K562 (cell line): Measurements from ENCODE around the gene LAMA3. TPM values are rescaled to one million over a fixed set of nuclear protein-coding genes. Genes with fewer than 3 reads are reported as not detected.
A peak's percentile ranks its signal among the peaks of the same experiment; 100 is the strongest.

ENCODE experiments used
- ATAC-seq: fragments of 200-7000 bp; cut with Tn5 transposase; 3 replicates; pipeline ENCODE4 v1.9.1; 2020; ENCODE audit warnings: moderate library complexity
- BruUV-seq: library from RNA; stranded (reverse); fragments of 400-500 nt; replicated peaks from 2 replicates; lab custom pipeline; 2021; lab: Mats Ljungman, UMichigan
- CTCF ChIA-PET: fragments of 300-600 bp; formaldehyde crosslinking; extraction: SDS; loops from one replicate; lab custom pipeline; 2021; ENCODE audit warnings: low intra/inter-chr PET ratio; lab: Yijun Ruan, JAX
- POLR2A ChIA-PET: fragments of 300-600, 350-650 bp; sonication (Branson Sonifier 250); formaldehyde crosslinking; extraction: SDS; loops from one replicate; lab custom pipeline; 2021; ENCODE audit warnings: antibody characterized with exemption, inconsistent platforms; lab: Yijun Ruan, JAX
- DNase-seq, 4 experiments: peaks; one replicate each; pipeline versions ENCODE4 v3.0.0 to v3.0.0-alpha.2; 2011 to 2018; ENCODE audit warnings: low spot score in 3 of 4, mixed read lengths in 3 of 4; ENCODE audit errors: extremely low read depth in 1 of 4
- FAIRE-seq: peaks from 2 replicates; lab custom pipeline; 2011; peaks lifted over from hg19 to GRCh38; lab: Jason Lieb, UNC
- H2AFZ ChIP-seq: 2 replicates; pipeline ENCODE4 v1.6.0; 2011; ENCODE audit warnings: low read depth, low read length, control low read depth, inconsistent platforms
- H3K27ac ChIP-seq: fragments of 200-600 bp; 3 replicates; pipeline ENCODE4 v1.8.0; 2011; ENCODE audit warnings: low read depth, mild to moderate bottlenecking, control low read depth, inconsistent platforms, low read length, moderate library complexity, mixed read lengths; ENCODE audit errors: extremely low read depth
- H3K27me3 ChIP-seq, 2 experiments: fragments of 300-600 bp in 1 of 2; 2 replicates in 1 of 2; 3 replicates in 1 of 2; pipeline versions ENCODE4 v1.6.0 to v1.8.0; 2011; ENCODE audit warnings: inconsistent platforms in 2 of 2, low read length in 2 of 2, mild to moderate bottlenecking in 1 of 2, mixed read lengths in 1 of 2, moderate library complexity in 1 of 2; ENCODE audit not compliant: control insufficient read depth in 2 of 2, insufficient read depth in 2 of 2
- H3K36me3 ChIP-seq: fragments of 300-600 bp; 3 replicates; pipeline ENCODE4 v1.8.0; 2011; ENCODE audit warnings: mild to moderate bottlenecking, low read length, inconsistent platforms; ENCODE audit not compliant: control insufficient read depth, insufficient read depth
- H3K4me1 ChIP-seq, 2 experiments: fragments of 200-600 bp in 1 of 2; replicated peaks in 1 of 2; 2 replicates in 1 of 2; 3 replicates in 1 of 2; pipeline versions ENCODE4 v1.5.1 to v1.8.0; 2011; ENCODE audit warnings: inconsistent platforms in 2 of 2, low read length in 2 of 2, mild to moderate bottlenecking in 1 of 2, mixed read lengths in 1 of 2, moderate library complexity in 1 of 2; ENCODE audit not compliant: control insufficient read depth in 2 of 2, insufficient read depth in 2 of 2
- H3K4me2 ChIP-seq: 2 replicates; pipeline ENCODE4 v1.6.1; 2011; ENCODE audit warnings: low read length, control low read depth, inconsistent platforms, mixed read lengths; ENCODE audit not compliant: insufficient read depth
- H3K4me3 ChIP-seq: fragments of 200-600 bp; sonication (generic), shearing (Covaris generic); 2 replicates; pipeline ENCODE4 v1.5.1; 2016; ENCODE audit warnings: control low read depth, inconsistent platforms
- H3K79me2 ChIP-seq: fragments of 200-600 bp; 3 replicates; pipeline ENCODE4 v1.8.0; 2011; ENCODE audit warnings: low read length, inconsistent platforms; ENCODE audit not compliant: control insufficient read depth, insufficient read depth
- H3K9ac ChIP-seq, 2 experiments: 2 replicates each; pipeline versions ENCODE4 v1.6.0 to v1.6.1; 2011; ENCODE audit warnings: low read depth in 2 of 2, low read length in 2 of 2, control low read depth in 1 of 2, inconsistent platforms in 1 of 2, mild to moderate bottlenecking in 1 of 2, mixed read lengths in 1 of 2; ENCODE audit not compliant: insufficient read depth in 1 of 2
- H3K9me1 ChIP-seq: one replicate; pipeline ENCODE4 v1.6.0; 2011; ENCODE audit warnings: inconsistent platforms, mild to moderate bottlenecking, low read length, moderate library complexity; ENCODE audit not compliant: control insufficient read depth, insufficient read depth
- H3K9me3 ChIP-seq: replicated peaks from 2 replicates; pipeline ENCODE4 v1.5.1; 2011; ENCODE audit warnings: low read depth, low read length, inconsistent platforms; ENCODE audit not compliant: control insufficient read depth, insufficient read depth
- H4K20me1 ChIP-seq: replicated peaks from 2 replicates; pipeline ENCODE4 v1.6.1; 2011; ENCODE audit warnings: low read length, inconsistent platforms, mixed read lengths; ENCODE audit not compliant: control insufficient read depth, insufficient read depth
- E2F3 ChIP-seq: fragments of 250-450 bp; sonication (Bioruptor Pico); IDR thresholded peaks from 2 replicates; pipeline ENCODE4 v1.4.0; 2020; ENCODE audit warnings: mild to moderate bottlenecking
- NFIC ChIP-seq: fragments of 450-650 bp; IDR thresholded peaks from 2 replicates; pipeline ENCODE4 v1.6.1; 2017; ENCODE audit warnings: mild to moderate bottlenecking, inconsistent platforms
- SREBF2 ChIP-seq: sonication (generic); formaldehyde crosslinking; IDR thresholded peaks from 2 replicates; pipeline ENCODE4 v1.4.0; 2020; ENCODE audit warnings: mild to moderate bottlenecking, missing genetic modification reagents
- ZNF184 ChIP-seq: sonication (generic); formaldehyde crosslinking; IDR thresholded peaks from 2 replicates; pipeline ENCODE4 v1.5.0; 2020; ENCODE audit warnings: missing genetic modification reagents
- ZNF384 ChIP-seq: IDR thresholded peaks from 2 replicates; pipeline ENCODE4 v1.6.1; 2012; ENCODE audit warnings: low read depth, low read length, improper control_type of control experiment
- WGBS: fragments of 100-300 bp; shearing (Covaris generic); methylation state at CpG from one replicate; pipeline ENCODE4 v1.1.6; 2016; ENCODE audit warnings: low coverage, mixed read lengths; ENCODE audit not compliant: insufficient coverage; ENCODE audit errors: missing lambda C conversion rate; 5-methylcytosine and 5-hydroxymethylcytosine counted together
- in situ Hi-C: fragments of 300-500 bp; cut with MboI; formaldehyde crosslinking; loops from 4 replicates; pipeline ENCODE4 v1.15.0; 2018; ENCODE audit warnings: inconsistent platforms, mixed read lengths
- intact Hi-C: fragments of 100-400 bp; cut with micrococcal nuclease; formaldehyde crosslinking; loops from 2 replicates; pipeline ENCODE4 v1.14.2; 2022
- polyA plus RNA-seq, 8 experiments: library from polyadenylated mRNA; depleted of rRNA in 4 of 8; stranded (reverse) in 5 of 8; unstranded in 3 of 8; fragments of >200 nt; fragmentation: Nextera tagmentation in 2 of 8; fragmentation: Illumina TruSeq in 1 of 8; extraction: Ambion mirVana in 2 of 8; extraction: Trizol in 1 of 8; gene quantifications; 2 replicates each; pipeline versions ENCODE4 v1.2.1 to v1.2.3, GENCODE V29; 2011 to 2014; ENCODE audit warnings: inconsistent platforms in 1 of 8, missing spikeins in 1 of 8
- total RNA-seq, 7 experiments: library from RNA; depleted of rRNA in 6 of 7; stranded (reverse); fragments of >200 nt in 6 of 7; fragmentation: Illumina TruSeq in 2 of 7; extraction: Trizol in 2 of 7; gene quantifications; 2 replicates each; pipeline versions ENCODE4 v1.2.1 to v1.2.3, GENCODE V29; 2011 to 2021; ENCODE audit warnings: low replicate concordance in 1 of 7
- TF ChIP-seq, protein P1 (sequence below), 2 experiments: fragments of 450-650 bp in 1 of 2; sonication (generic) in 1 of 2; formaldehyde crosslinking in 1 of 2; IDR thresholded peaks in 1 of 2; conservative IDR thresholded peaks in 1 of 2; 2 replicates each; pipeline versions ENCODE4 v1.6.1 to v1.8.1; 2016 to 2023; ENCODE audit warnings: mild to moderate bottlenecking in 2 of 2, moderate library complexity in 2 of 2, inconsistent platforms in 1 of 2, missing genetic modification reagents in 1 of 2

Gene LAMA3
- total and polyA plus RNA-seq, 9 of the 15 experiments (the other 6 are each of a cell fraction or from before 2014, with no cell fraction given) = 0.07 TPM; not detected in 8

DNA sequence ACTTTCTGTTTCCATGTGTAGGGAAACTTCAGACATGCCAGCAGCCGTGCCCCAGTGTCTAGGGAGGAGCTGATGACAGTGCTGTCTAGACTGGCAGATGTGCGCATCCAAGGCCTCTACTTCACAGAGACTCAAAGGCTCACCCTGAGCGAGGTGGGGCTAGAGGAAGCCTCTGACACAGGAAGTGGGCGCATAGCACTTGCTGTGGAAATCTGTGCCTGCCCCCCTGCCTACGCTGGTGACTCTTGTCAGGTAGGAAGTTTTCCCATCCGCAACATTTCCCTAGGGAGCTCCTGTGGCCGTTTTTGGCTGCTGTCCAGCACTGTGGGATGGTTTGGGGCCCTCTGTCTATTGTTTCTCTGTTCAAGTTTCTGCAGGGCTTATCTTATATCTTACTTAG lies 182.2 kb downstream of the LAMA3 start:
- Histone ChIP-seq H2AFZ (no peak overlapping the region), H3K9ac (no peak overlapping the region), H3K36me3 (no peaks in the 10 kb centered on the region), H4K20me1 (no peaks in the 10 kb centered on the region), H3K4me1 (no peaks in the 10 kb centered on the region), H3K9me1 (no peaks in the 10 kb centered on the region), H3K9me3 (no peaks in the 10 kb centered on the region)
- no TSS peak for BruUV-seq
- WGBS = 0% methylated on average over 7 of the region's 7 CpGs
- intact Hi-C loops = no loop called here
- ATAC-seq (no peak), DNase-seq (no peak)
- POLR2A ChIA-PET = no interaction called here
- CTCF ChIA-PET = no interaction called here
- no peak for TF ChIP-seq E2F3 (CRISPR knock-in tag)
- peak; percentile 15; the same call in 1 of the 2 replicates for TF ChIP-seq NFIC
- TF ChIP-seq, protein P1, sequence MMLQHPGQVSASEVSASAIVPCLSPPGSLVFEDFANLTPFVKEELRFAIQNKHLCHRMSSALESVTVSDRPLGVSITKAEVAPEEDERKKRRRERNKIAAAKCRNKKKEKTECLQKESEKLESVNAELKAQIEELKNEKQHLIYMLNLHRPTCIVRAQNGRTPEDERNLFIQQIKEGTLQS (IDR thresholded peaks at IDR 0.05) = no peak
- TF ChIP-seq, protein P1 (CRISPR knock-in tag; conservative IDR thresholded peaks at IDR 0.05) = no peak
- no peak for TF ChIP-seq ZNF384
- TF ChIP-seq SREBF2 (CRISPR knock-in tag) = no peak
- no peak for TF ChIP-seq ZNF184 (CRISPR knock-in tag)
- TF ChIP-seq, all 486 proteins: peak for 1
- in situ Hi-C loops = no loop called here
- H3K4me2 ChIP-seq = no peak overlapping the region
- H3K27ac ChIP-seq = no peak overlapping the region
- H3K79me2 ChIP-seq = no peaks in the 10 kb centered on the region
- no peak for FAIRE-seq
- H3K4me3 ChIP-seq = no peak overlapping the region
- peaks cover 4 to 8% of the 10 kb centered on the region in 2 experiments; a peak in 3 of 5 replicates for H3K27me3 ChIP-seq
